Stimulated activated CD4-positive, alpha-beta T cell treated with anti-CD3 and anti-CD28 coated beads, Interleukin-1b, Interleukin-23, amount 100 ng/mL, for 48 hours (primary cell): ENCODE results near the gene RAPGEF3.

Experiments used
- DNase-seq: peaks from one replicate; pipeline ENCODE4 v3.0.0-alpha.2; 2020

RAPGEF3 gene

DNA sequence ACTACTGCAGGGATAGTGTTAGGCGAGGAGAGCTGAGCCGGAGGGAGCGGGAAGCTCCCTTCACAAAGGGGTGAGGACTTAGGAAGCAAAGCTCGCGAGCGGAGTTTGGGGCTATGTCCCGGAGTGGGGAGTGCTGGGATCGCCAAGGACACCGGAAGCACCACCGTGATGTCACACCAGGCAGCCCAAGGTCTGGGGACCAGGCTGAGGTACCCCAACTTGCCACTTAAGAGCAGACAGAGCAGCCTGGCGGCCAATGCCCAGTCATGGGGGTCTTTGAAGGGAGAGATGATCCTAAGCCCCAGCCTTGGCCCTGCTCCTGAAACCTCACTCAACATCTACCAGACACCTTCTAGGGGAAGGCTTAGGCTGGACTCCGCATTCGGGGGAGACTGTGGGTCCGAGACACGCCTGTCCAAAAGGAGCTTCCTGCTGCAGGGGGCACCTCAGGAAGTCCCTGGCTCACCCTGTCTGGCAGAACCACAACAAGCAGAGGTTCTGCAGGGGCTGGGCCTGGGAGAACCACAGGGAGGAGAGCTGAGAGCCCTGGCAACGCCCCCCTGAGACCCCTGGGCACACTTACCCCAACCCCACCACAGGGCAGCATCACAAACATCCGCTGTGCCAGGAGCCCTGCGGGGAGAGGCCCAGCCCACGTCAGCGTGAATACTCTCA is 32.1 kb upstream of the RAPGEF3 start:
- no peak for DNase-seq

DNA sequence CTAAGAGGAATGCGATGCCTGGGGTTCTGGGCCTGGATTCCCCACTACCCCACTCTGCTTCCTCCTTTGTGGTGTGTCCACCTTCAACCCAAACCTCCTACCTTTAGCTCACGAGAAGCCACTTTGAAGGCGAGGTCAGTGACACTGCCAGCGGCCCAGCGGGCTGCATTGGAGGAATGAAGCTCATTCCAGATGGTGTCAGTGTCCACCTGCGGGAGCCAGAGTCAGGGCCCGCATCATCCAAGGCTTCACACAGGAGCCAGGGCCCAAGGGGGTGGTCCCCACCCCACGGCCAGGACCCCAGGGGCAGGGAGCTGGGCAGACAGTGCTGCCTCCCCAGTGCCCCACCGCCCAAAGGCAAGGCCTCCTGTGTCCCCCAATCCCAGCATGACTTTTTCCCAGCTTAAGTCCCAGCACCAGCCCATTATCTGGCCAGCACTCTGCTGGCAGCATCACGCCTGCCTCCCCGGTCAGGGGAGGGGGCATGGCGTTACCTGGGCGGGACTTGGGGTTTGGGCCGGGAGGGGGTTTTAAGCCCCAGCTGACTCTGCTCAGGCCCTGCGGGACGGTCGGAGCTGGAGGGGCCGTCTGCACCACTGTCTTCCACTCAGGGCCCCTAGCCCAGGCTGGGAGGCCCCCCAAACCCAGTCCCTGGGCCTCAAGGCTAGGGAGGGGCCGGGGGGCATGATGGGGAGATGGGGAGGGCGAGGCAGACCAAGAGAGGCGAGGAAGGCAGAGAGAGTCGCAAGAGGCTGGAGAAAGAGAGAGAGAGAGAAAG is 31.2 kb upstream of the RAPGEF3 start:
- no peak for DNase-seq

DNA sequence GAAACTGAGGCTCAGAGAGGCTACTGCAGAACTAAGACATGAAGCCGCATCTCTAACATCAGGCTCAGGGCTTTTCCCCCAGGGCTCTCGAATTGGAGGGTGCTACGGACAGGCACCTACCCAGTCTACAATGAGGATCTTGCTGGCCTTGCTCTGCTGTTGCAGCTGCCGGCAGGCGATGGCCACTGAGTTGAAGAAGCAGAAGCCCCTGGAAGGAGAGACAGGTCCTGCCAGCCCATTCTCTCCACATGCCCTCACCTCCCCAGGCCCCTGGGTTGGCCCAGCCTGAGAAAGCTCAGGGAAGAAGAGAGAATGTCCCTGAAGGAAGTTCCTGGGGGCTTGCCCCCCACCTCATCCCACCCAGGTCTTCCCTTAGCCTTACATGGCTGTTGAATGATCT is 30.5 kb upstream of the RAPGEF3 start:
- no peak for DNase-seq

DNA sequence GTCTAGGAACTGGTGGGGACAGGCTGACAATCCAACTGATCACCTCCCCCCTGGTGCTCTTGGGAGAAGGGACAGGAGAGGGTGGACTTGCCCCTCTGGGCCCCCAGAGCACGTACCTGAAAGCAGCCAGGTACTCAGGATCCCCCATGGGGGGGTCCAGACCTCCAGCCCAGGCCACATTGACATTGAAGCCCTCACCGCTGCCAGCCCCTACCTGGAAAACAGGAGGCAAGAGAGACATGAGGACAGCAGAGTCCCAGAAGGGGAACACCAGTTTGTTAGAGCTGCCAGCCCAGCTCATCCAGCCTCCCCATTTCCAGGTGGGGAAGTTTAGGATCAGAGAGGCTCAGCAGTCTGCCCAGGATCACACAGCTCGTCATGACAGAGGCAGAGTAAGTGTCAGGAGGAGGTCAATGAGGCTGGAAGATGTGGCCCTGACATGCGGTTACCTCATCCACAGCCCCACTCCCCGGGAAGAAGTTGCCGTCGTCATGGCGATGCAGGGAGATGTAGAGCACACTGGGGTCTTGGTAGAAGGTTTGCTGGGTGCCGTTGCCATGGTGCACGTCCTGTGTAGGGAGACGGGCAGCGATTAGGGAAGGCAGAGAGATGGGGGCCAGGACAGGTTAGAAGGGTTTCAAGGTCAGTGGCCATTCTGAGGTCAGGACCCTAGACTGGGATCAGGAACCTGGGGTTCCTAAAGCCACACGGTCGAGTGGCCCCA is 29.1 kb upstream of the RAPGEF3 start:
- DNase-seq: no peak

GRCh38 chr12:47786662-47787280 is 28.1 kb upstream of the RAPGEF3 start:
- no peak for DNase-seq

GRCh38 chr12:47785887-47786661 is 27.4 kb upstream of the RAPGEF3 start:
- no peak for DNase-seq

DNA sequence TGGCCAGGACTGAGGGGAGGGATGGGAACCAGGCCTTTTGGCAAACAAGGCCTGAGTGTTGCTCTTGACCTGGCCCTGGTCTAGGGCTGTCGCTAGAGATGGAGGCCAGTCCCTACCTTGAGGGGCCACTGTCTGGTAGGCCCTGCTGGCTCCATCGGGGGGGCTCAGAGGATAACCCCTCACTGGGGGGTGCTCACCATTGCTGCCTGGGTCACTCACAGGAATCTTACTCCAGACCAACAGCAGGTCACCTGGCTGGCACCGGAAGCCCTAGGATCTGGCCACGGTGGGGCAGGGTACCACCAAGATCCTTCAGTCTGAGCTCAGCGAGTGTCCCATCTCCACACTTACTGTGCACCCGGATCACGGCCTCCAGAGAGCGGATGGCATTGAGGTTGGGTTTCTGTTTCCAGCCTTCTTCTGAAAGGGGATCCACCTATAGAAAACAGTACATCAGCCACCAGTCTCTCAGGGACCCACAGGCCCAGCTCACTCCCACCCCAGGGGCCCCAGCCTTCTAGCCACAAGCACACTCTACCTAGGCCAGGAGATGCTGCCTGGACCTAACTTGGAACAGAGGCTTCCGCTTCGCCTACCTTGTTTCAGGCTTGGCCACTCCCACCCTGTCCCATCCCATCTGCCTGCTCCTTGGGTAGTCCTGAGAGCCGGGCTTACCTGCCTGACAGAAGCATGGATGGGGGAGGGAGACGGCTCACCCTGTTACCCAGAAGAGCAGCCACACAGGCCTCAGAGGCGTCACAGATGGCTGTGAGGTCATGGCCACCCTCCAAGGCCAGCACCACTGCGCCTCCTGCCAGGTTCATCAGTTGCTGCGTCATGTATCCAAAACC is 26.6 kb upstream of the RAPGEF3 start:
- no peak for DNase-seq

GRCh38 chr12:47783821-47784819 is 25.4 kb upstream of the RAPGEF3 start:
- no peak for DNase-seq

DNA sequence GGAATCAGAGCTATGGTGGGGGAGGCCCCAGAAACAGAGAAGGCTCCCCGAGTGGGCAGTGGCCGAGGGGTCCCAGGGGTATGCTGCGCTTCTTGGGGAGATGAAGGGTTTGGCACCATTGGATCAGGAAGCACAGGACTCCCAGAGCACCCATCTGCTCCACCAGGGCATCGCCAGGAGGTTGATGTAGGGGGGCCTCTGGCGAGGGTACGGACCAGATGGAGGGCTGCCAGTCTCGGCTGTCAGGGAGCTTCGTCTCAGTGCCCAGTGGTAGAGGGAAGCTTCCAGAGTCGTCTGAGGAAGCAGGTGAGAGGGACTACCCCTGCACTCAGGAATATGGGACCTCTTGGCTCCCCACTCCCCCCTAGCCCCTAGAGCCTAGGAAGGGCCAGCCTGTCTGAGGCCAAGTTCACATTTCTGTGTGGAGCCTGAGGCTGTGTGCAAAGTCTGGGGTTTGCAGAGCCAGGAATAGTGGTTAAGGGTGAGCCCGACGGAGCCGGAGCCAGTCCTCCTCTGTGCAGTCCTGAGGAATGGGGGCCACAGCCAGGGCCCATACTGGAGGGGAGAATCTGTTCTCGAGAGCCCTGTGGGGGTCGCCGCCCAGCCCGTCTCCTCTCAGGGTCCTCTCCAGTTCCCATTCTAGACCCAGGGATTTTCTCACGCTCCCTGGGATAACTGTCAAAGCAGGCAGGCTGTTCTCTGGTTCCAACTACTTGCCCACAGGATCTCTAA is 24.5 kb upstream of the RAPGEF3 start:
- DNase-seq: no peak

DNA sequence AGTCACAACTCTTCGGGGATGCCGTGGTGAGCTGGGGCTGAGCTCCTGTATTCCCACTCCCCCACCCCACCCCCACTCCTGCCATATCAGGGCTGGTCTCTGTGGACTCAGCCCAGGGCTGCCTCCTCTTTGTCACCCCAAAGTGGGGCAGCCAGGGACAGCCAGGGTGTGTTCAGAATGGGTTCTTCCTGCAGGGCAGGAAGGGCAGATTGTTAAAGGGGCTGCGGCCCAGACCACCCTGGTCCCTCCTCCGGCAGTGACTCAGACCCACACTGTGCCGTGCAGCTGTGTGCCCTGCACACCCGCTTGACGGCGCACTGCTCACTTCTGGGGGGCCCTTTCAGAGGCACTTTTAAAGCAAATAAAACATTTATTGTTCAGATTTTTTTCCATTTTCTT is 23.7 kb upstream of the RAPGEF3 start:
- DNase-seq: no peak

GRCh38 chr12:47781479-47782371 is 23.0 kb upstream of the RAPGEF3 start:
- DNase-seq: no peak

DNA sequence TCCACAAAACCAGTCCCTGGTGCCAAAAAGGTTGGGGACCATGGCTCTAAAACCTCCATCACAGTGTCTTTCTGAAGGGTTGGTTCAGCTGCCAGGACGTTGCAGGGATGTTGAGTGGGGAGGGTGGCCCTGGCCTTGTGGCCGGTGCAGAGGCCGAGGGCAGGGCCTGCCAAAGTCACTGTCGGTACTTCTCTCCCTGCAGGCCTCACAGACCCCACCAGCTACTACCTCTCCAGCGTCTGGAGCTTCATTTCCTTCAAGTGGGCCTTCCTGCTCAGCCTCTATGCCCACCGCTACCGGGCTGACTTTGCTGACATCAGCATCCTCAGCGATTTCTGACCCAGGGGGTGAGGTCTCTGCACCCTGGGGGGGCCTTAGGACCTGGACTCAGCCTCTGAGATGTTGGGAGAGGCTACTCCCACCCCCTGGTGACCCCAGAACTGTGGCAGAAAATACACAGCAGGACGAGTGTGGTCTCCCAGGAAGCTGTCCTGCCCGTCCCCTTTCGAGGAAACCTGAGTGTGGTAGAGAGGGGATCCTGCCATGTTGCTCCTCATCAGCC is 21.3 kb upstream of the RAPGEF3 start:
- DNase-seq: no peak

- peak; percentile 90 for DNase-seq
Measured at GRCh38 chr12:47779301-47779942, 20.7 kb upstream of the RAPGEF3 start.

DNA sequence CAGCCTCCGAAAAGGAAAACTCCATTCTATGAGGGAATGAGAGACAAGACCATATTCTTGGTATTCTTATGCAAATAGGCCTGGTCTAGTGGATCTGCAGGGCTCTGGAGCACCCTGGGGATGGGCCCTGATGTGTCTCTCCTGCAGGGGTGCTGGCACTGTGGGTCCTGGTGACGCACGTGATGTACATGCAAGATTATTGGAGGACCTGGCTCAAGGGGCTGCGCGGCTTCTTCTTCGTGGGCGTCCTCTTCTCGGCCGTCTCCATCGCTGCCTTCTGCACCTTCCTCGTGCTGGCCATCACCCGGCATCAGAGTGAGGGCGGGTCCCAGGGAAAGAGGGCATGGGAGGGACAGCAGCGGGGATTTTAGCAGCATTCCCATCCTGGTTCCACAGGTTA is 20.2 kb upstream of the RAPGEF3 start:
- no peak for DNase-seq

- DNase-seq: no peak
Measured at GRCh38 chr12:47777741-47778558, 19.3 kb upstream of the RAPGEF3 start.

GRCh38 chr12:47777151-47777550 is 18.5 kb upstream of the RAPGEF3 start:
- DNase-seq: no peak
